CD4-positive, alpha-beta T cell treated with Interleukin-1 beta for 1 hour (primary cell): ENCODE measurements around the gene NCBP2.

Experiments
- DNase-seq, 2 donors: peaks; one replicate each; pipeline ENCODE4 v3.0.0-alpha.2; 2020 to 2022

NCBP2 gene

GRCh38 chr3:196936288-196936687 lies 6.0 kb downstream of the NCBP2 start:
- no peak for DNase-seq

GRCh38 chr3:196932600-196932999 lies 9.7 kb downstream of the NCBP2 start:
- DNase-seq: no peak

- DNase-seq: no peak
Observed at GRCh38 chr3:196931828-196932587, 10.3 kb downstream of the NCBP2 start.

GRCh38 chr3:196931157-196931556 lies 11.2 kb downstream of the NCBP2 start:
- no peak for DNase-seq

- no peak for DNase-seq
Observed at GRCh38 chr3:196927571-196928453, 14.5 kb downstream of the NCBP2 start.

- no peak for DNase-seq
Observed at GRCh38 chr3:196920733-196921132, 21.6 kb downstream of the NCBP2 start.

- DNase-seq: no peak
Observed at GRCh38 chr3:196918968-196919367, 23.4 kb downstream of the NCBP2 start.

GRCh38 chr3:196916995-196917394 lies 25.3 kb downstream of the NCBP2 start:
- DNase-seq: no peak

- no peak for DNase-seq
Observed at GRCh38 chr3:196916221-196916620, 26.1 kb downstream of the NCBP2 start.

GRCh38 chr3:196915375-196915774 lies 27.0 kb downstream of the NCBP2 start:
- DNase-seq: no peak

GRCh38 chr3:196914866-196915265 lies 27.5 kb downstream of the NCBP2 start:
- no peak for DNase-seq

- DNase-seq: no peak
Observed at GRCh38 chr3:196903740-196904139, 38.6 kb downstream of the NCBP2 start.

GRCh38 chr3:196902296-196902695 lies 40.0 kb downstream of the NCBP2 start:
- DNase-seq: no peak

GRCh38 chr3:196901768-196902167 lies 40.6 kb downstream of the NCBP2 start:
- no peak for DNase-seq

- DNase-seq: no peak
Observed at GRCh38 chr3:196896229-196896628, 46.1 kb downstream of the NCBP2 start.

- no peak for DNase-seq
Observed at GRCh38 chr3:196894557-196895295, 47.6 kb downstream of the NCBP2 start.

- DNase-seq: no peak
Observed at GRCh38 chr3:196889844-196890708, 52.3 kb downstream of the NCBP2 start.

GRCh38 chr3:196886144-196886543 lies 56.2 kb downstream of the NCBP2 start:
- DNase-seq: no peak
